Measurements from ENCODE around the gene PA2G4. TPM values are rescaled to one million over a fixed set of nuclear protein-coding genes. Genes with fewer than 3 reads are reported as not detected.

Gene PA2G4
- total and polyA plus RNA-seq, 2 experiments from 2014 or later = 87.9 to 102 TPM

DNA sequence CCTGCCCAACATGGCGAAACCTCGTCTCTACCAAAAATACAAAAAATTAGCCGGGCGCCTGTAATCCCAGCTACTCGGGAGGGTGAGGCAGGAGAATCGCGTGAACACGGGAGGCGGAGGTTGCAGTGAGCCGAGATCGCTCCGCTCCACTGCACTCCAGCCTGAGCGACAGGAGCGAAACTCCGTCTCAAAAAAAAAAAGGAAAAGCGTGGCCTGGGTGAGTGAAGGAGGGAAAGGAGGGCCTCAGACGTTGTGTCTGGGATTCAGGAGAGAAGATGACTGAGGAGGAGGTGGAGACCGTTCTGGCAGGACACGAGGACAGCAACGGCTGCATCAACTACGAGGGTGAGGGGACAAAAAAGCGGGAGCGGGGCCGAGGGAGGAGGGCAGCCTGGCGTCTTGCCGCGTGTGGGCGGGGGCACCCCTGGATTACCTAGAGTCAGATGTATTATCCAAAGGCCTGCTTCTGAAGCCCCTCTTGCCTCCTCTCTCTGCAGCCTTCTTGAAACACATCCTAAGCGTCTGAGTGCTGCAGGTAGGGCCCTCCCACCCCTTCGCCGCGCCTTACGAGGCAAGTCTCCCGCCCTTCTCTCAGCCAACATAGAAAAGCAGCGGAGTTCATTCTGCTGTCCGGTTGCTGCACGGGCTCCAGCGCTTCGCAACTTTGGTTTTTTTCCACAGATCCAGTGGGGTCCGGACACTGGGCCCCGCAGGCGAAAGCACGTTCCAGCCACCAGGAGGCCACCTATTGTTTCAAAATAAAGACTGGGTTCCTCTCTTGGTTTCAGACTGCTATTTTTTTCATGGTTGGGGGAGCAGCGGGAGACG, 53.1 kb downstream of the PA2G4 start:
- Histone ChIP-seq H3K27me3 (no peaks in the 10 kb centered on the region), H3K4me3 (peak overlapping the region; percentile 11), H3K9me2 (replicated peaks; ENCODE audit: insufficient read depth) (no peaks in the 10 kb centered on the region), H3K27ac (peak overlapping the region; percentile 99), H3K36me3 (replicated peaks; ENCODE audit: insufficient read depth, low read depth) (no peaks in the 10 kb centered on the region), H3K9me3 (ENCODE audit: low read depth) (no peaks in the 10 kb centered on the region), H4K20me1 (ENCODE audit: insufficient read depth, poor library complexity, severe bottlenecking) (peaks cover 28% of the 10 kb centered on the region), H3K4me2 (peak overlapping the region; percentile 88), H2AFZ (peak overlapping the region; percentile 39), H3K79me2 (peaks cover 50% of the 10 kb centered on the region), H3K4me1 (ENCODE audit: insufficient read depth) (peaks cover 38% of the 10 kb centered on the region)
- WGBS (ENCODE audit: low lambda C conversion rate, missing lambda C conversion rate) = 15% methylated on average over 39 of the region's 45 CpGs
- DNase-seq (ENCODE audit: low spot score) = peak; percentile 87
- TF ChIP-seq, protein P1, sequence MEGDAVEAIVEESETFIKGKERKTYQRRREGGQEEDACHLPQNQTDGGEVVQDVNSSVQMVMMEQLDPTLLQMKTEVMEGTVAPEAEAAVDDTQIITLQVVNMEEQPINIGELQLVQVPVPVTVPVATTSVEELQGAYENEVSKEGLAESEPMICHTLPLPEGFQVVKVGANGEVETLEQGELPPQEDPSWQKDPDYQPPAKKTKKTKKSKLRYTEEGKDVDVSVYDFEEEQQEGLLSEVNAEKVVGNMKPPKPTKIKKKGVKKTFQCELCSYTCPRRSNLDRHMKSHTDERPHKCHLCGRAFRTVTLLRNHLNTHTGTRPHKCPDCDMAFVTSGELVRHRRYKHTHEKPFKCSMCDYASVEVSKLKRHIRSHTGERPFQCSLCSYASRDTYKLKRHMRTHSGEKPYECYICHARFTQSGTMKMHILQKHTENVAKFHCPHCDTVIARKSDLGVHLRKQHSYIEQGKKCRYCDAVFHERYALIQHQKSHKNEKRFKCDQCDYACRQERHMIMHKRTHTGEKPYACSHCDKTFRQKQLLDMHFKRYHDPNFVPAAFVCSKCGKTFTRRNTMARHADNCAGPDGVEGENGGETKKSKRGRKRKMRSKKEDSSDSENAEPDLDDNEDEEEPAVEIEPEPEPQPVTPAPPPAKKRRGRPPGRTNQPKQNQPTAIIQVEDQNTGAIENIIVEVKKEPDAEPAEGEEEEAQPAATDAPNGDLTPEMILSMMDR (IDR thresholded peaks at IDR 0.05; ENCODE audit: poor library complexity) = peak; percentile 72
- no peak for TF ChIP-seq EZH2 (IDR thresholded peaks at IDR 0.05; ENCODE audit: borderline replicate concordance)
- no peak for TF ChIP-seq EZH2phosphoT487 (IDR thresholded peaks at IDR 0.05; ENCODE audit: low read depth, severe bottlenecking, unreplicated experiment)

DNA sequence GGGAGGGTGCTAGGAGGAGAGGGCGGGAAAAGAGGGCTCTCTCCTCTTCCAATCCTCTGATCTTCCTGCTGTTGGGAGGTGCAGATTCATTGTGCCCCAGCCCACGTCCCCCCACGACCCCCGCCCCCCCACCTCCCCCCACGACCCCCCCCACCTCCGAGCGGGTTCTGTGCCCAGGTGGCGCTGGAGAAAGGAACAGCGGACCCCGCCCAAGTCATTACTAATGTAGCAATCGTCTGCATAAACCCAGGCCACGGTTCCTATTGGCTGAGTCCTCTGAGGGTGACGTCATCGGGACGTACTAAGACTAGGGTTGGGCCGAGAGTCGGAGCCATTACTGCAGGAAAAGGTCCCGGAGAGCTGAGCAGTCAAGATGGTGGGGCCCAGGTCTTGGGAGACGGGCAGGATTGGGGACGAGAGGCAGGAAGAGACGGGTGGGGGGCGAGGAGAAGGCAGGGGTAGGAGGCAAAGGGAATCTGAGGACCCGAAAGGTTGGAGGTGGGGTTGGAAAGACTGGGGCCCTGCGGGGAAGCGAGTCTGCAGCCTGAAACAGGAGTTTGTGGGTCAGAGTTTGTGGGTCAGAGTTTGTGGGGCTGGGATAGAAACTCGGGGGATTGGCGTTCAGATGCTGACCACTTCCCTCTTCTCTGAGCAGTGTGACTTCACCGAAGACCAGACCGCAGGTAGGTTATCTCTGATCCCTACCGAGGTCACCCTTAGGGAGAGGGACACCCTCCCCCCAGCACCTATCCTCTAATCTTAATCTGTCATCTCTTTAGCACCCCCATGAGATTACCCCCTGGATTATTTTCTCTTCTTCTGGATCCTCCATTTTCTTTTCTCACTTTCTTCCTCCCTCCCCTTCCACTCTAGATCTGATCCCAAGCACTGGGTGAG, 53.9 kb downstream of the PA2G4 start, which contains the start of gene MYL6:
Gene MYL6 (plus strand): TSS at position 331 of the 897 bp plus-strand sequence. CDS start 43 bp downstream, at position 374.
- peaks cover 29% of the 10 kb centered on the region for H4K20me1 ChIP-seq (ENCODE audit: insufficient read depth, poor library complexity, severe bottlenecking)
- no peaks in the 10 kb centered on the region for H3K27me3 ChIP-seq
- H3K4me2 ChIP-seq = peak within 1 kb of the TSS; percentile 88
- TF ChIP-seq EZH2phosphoT487 (IDR thresholded peaks at IDR 0.05; ENCODE audit: low read depth, severe bottlenecking, unreplicated experiment) = no peak
- TF ChIP-seq, protein P1 (IDR thresholded peaks at IDR 0.05; ENCODE audit: poor library complexity) = no peak
- TF ChIP-seq EZH2 (IDR thresholded peaks at IDR 0.05; ENCODE audit: borderline replicate concordance) = no peak
- H3K79me2 ChIP-seq = peaks cover 43% of the 10 kb centered on the region
- peak within 1 kb of the TSS; percentile 81 for H3K4me3 ChIP-seq
- no peaks in the 10 kb centered on the region for H3K9me3 ChIP-seq (ENCODE audit: low read depth)
- peak within 1 kb of the TSS; percentile 39 for H2AFZ ChIP-seq
- H3K9me2 ChIP-seq (replicated peaks; ENCODE audit: insufficient read depth) = no peaks in the 10 kb centered on the region
- H3K27ac ChIP-seq = peak within 1 kb of the TSS; percentile 99
- peaks cover 34% of the 10 kb centered on the region for H3K4me1 ChIP-seq (ENCODE audit: insufficient read depth)
- no peaks in the 10 kb centered on the region for H3K36me3 ChIP-seq (replicated peaks; ENCODE audit: insufficient read depth, low read depth)
- 1% methylated on average over 24 of the region's 30 CpGs for WGBS (ENCODE audit: low lambda C conversion rate, missing lambda C conversion rate)
- DNase-seq (ENCODE audit: low spot score) = peak; percentile 100

DNA sequence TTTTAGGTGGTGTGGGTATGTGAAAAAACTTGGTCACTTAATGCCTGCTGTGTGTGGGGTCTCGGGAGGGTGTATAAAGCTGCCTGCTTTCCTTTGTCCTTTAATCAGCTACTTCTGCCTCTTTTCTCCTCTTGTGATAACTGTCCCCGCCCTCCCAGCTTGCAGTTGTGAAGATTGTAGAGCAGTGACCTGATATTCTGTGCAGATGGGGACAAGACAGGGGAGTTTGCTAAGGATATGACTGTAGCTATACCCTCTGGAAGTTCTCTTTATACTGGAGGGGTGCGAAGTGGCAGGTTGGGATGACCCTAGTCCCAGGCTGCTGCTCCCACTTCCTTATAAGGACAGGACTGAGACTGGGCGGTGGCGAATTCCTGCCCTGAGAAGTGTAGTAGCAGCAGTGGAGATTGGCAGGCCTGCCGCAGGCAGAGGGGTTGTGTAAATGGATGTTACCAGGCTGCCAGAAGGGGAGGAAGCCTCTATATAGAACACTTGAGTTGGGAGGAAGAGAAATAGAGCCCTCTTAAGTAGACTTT, 54.6 kb downstream of the PA2G4 start:
- Histone ChIP-seq H3K36me3 (replicated peaks; ENCODE audit: insufficient read depth, low read depth) (no peaks in the 10 kb centered on the region), H3K27me3 (no peaks in the 10 kb centered on the region), H4K20me1 (ENCODE audit: insufficient read depth, poor library complexity, severe bottlenecking) (peaks cover 29% of the 10 kb centered on the region), H3K4me2 (peak overlapping the region; percentile 88), H3K4me3 (peak overlapping the region; percentile 81), H3K79me2 (peaks cover 36% of the 10 kb centered on the region), H2AFZ (no peak overlapping the region), H3K9me3 (ENCODE audit: low read depth) (no peaks in the 10 kb centered on the region), H3K4me1 (ENCODE audit: insufficient read depth) (peaks cover 30% of the 10 kb centered on the region), H3K27ac (peak overlapping the region; percentile 99), H3K9me2 (replicated peaks; ENCODE audit: insufficient read depth) (no peaks in the 10 kb centered on the region)
- TF ChIP-seq EZH2phosphoT487 (IDR thresholded peaks at IDR 0.05; ENCODE audit: low read depth, severe bottlenecking, unreplicated experiment) = no peak
- TF ChIP-seq, protein P1 (IDR thresholded peaks at IDR 0.05; ENCODE audit: poor library complexity) = no peak
- no peak for TF ChIP-seq EZH2 (IDR thresholded peaks at IDR 0.05; ENCODE audit: borderline replicate concordance)
- 3% methylated on average over 6 of the region's 6 CpGs for WGBS (ENCODE audit: low lambda C conversion rate, missing lambda C conversion rate)
- DNase-seq (ENCODE audit: low spot score) = peak; percentile 78
